Smooth muscle cell (in vitro differentiated cells): ENCODE results near the gene EXD3. TPM values are rescaled to one million over a fixed set of nuclear protein-coding genes. Genes with fewer than 3 reads are reported as not detected.

ENCODE experiments used
- DNase-seq: peaks from one replicate; lab custom pipeline; 2025; ENCODE audit not compliant: unreplicated experiment; lab: John Stamatoyannopoulos, UW
- H2AFZ ChIP-seq: fragments of 200-600 bp; sonication (generic); 2 replicates; pipeline ENCODE4 v1.6.0; 2016; ENCODE audit warnings: antibody characterized with exemption, low read depth, mild to moderate bottlenecking
- H3F3A ChIP-seq: fragments of 200-600 bp; sonication (generic); 2 replicates; pipeline ENCODE4 v1.6.0; 2017; ENCODE audit warnings: antibody characterized with exemption, low read depth
- H3K27ac ChIP-seq: fragments of 200-600 bp; sonication (generic); 2 replicates; pipeline ENCODE4 v1.5.1; 2016; ENCODE audit warnings: low read depth, mild to moderate bottlenecking
- H3K27me3 ChIP-seq: fragments of 200-600 bp; sonication (generic); 2 replicates; pipeline ENCODE4 v1.6.1; 2016; ENCODE audit warnings: low read depth, mild to moderate bottlenecking
- H3K36me3 ChIP-seq: fragments of 200-600 bp; sonication (generic); 2 replicates; pipeline ENCODE4 v1.5.1; 2016; ENCODE audit warnings: low read depth
- H3K4me1 ChIP-seq: fragments of 200-600 bp; sonication (generic); 2 replicates; pipeline ENCODE4 v1.5.1; 2016; ENCODE audit warnings: low read depth
- H3K4me2 ChIP-seq: fragments of 200-600 bp; sonication (generic); 2 replicates; pipeline ENCODE4 v1.6.0; 2016; ENCODE audit warnings: mild to moderate bottlenecking
- H3K4me3 ChIP-seq: fragments of 200-600 bp; sonication (generic); 2 replicates; pipeline ENCODE4 v1.5.1; 2016; ENCODE audit warnings: mild to moderate bottlenecking
- H3K79me2 ChIP-seq: fragments of 200-600 bp; sonication (generic); 2 replicates; pipeline ENCODE4 v1.6.0; 2016; ENCODE audit warnings: low read depth, mild to moderate bottlenecking
- H3K9ac ChIP-seq: fragments of 200-600 bp; sonication (generic); 2 replicates; pipeline ENCODE4 v1.6.0; 2016; ENCODE audit warnings: low read depth
- H3K9me3 ChIP-seq: fragments of 200-600 bp; sonication (generic); replicated peaks from 2 replicates; pipeline ENCODE4 v1.5.1; 2016; ENCODE audit warnings: low read depth
- H4K20me1 ChIP-seq: fragments of 200-600 bp; sonication (generic); 2 replicates; pipeline ENCODE4 v1.6.0; 2016; ENCODE audit warnings: low read depth
- CTCF ChIP-seq: fragments of 200-600 bp; sonication (generic); IDR thresholded peaks from 2 replicates; pipeline ENCODE4 v1.5.1; 2017; ENCODE audit warnings: borderline replicate concordance, mild to moderate bottlenecking, antibody characterized with exemption; ENCODE audit not compliant: insufficient read depth, poor library complexity, severe bottlenecking
- WGBS: methylation state at CpG from one replicate; pipeline ENCODE4 v1.1.7; 2016; ENCODE audit warnings: low lambda C conversion rate; 5-methylcytosine and 5-hydroxymethylcytosine counted together
- polyA plus RNA-seq: library from polyadenylated mRNA; unstranded; fragments of >200 nt; fragmentation: Nextera tagmentation; extraction: Ambion mirVana; gene quantifications from 2 replicates; pipeline ENCODE4 v1.2.1, GENCODE V29; 2016
- total RNA-seq: library from RNA; depleted of rRNA; stranded (reverse); fragments of >200 nt; gene quantifications from 2 replicates; pipeline ENCODE4 v1.2.3, GENCODE V29; 2014

EXD3 gene
- total and polyA plus RNA-seq, 2 experiments from 2014 or later = 3.1 to 15.7 TPM

GRCh38 chr9:137449081-137449844, 26.3 kb upstream of the EXD3 start:
- no peak overlapping the region for H2AFZ ChIP-seq
- H3F3A ChIP-seq = peaks cover 6% of the 10 kb centered on the region
- no peak overlapping the region for H3K27ac ChIP-seq
- H3K4me2 ChIP-seq = no peak overlapping the region
- H3K4me1 ChIP-seq = no peaks in the 10 kb centered on the region
- no peak for TF ChIP-seq CTCF
- 92% methylated on average over 35 of the region's 36 CpGs for WGBS
- H3K4me3 ChIP-seq = no peak overlapping the region
- no peak for DNase-seq
- no peaks in the 10 kb centered on the region for H3K79me2 ChIP-seq
- H4K20me1 ChIP-seq = no peaks in the 10 kb centered on the region
- no peaks in the 10 kb centered on the region for H3K9me3 ChIP-seq
- H3K36me3 ChIP-seq = no peaks in the 10 kb centered on the region
- H3K27me3 ChIP-seq = no peaks in the 10 kb centered on the region
- no peak overlapping the region for H3K9ac ChIP-seq

- no peaks in the 10 kb centered on the region for H3K79me2 ChIP-seq
- no peaks in the 10 kb centered on the region for H3K9me3 ChIP-seq
- no peak for TF ChIP-seq CTCF
- H3F3A ChIP-seq = peaks cover 6% of the 10 kb centered on the region
- WGBS = 96% methylated on average over 14 of the region's 16 CpGs
- no peak overlapping the region for H2AFZ ChIP-seq
- no peaks in the 10 kb centered on the region for H4K20me1 ChIP-seq
- no peaks in the 10 kb centered on the region for H3K36me3 ChIP-seq
- no peak overlapping the region for H3K9ac ChIP-seq
- no peak overlapping the region for H3K4me2 ChIP-seq
- no peak overlapping the region for H3K27ac ChIP-seq
- no peak overlapping the region for H3K4me3 ChIP-seq
- DNase-seq = no peak
- H3K4me1 ChIP-seq = no peaks in the 10 kb centered on the region
- H3K27me3 ChIP-seq = no peaks in the 10 kb centered on the region
These were observed 25.6 kb upstream of the EXD3 start for GRCh38 chr9:137448602-137448962.

GRCh38 chr9:137447722-137448601, 25.0 kb upstream of the EXD3 start:
- no peak overlapping the region for H3K27ac ChIP-seq
- H4K20me1 ChIP-seq = no peaks in the 10 kb centered on the region
- H3K9ac ChIP-seq = no peak overlapping the region
- H2AFZ ChIP-seq = no peak overlapping the region
- H3K4me3 ChIP-seq = no peak overlapping the region
- no peaks in the 10 kb centered on the region for H3K79me2 ChIP-seq
- H3K4me2 ChIP-seq = no peak overlapping the region
- 98% methylated on average over 26 of the region's 27 CpGs for WGBS
- H3K27me3 ChIP-seq = no peaks in the 10 kb centered on the region
- DNase-seq = no peak
- TF ChIP-seq CTCF = no peak
- H3K4me1 ChIP-seq = no peaks in the 10 kb centered on the region
- H3K36me3 ChIP-seq = no peaks in the 10 kb centered on the region
- no peaks in the 10 kb centered on the region for H3K9me3 ChIP-seq
- peaks cover 6% of the 10 kb centered on the region for H3F3A ChIP-seq
